SK-MEL-5 (cell line): Measurements from ENCODE around the gene ZNF782. TPM values are rescaled to one million over a fixed set of nuclear protein-coding genes. Genes with fewer than 3 reads are reported as not detected.

Experiments used
- total RNA-seq: library from RNA; depleted of rRNA; stranded (reverse); fragments of >200 nt; shearing (Covaris generic); gene quantifications from 2 replicates; pipeline ENCODE4 v1.2.3, GENCODE V29; 2014; rRNA removed

ZNF782 gene
- total RNA-seq, 1 experiment from 2014 or later, result 4.8 TPM

Other genes with a start within 250 kb of the ZNF782 start
- 12.1 and 13.1 TPM in 2 replicates for gene CDC14B, start 234.7 kb downstream of the ZNF782 start, total RNA-seq
- 17.6 and 22.1 TPM in 2 replicates for gene PRXL2C, start 199.2 kb downstream of the ZNF782 start, total RNA-seq
- 9.5 and 11.3 TPM in 2 replicates for gene ZNF510, start 76.4 kb downstream of the ZNF782 start, total RNA-seq
- not detected in 2 replicates for gene NUTM2G, start 74.3 kb upstream of the ZNF782 start, total RNA-seq
- 22.1 and 24.4 TPM in 2 replicates for gene CTSV, start 184.6 kb upstream of the ZNF782 start, total RNA-seq